Adrenal gland (tissue), 5 donors: ENCODE data around the gene ACER2.

Experiments used
- CTCF ChIP-seq, 6 experiments: fragments of 450-650 bp in 4 of 6; fragments of 200-600 bp in 2 of 6; sonication (generic) in 1 of 6; IDR thresholded peaks; 1 replicate in 5 of 6; 2 replicates in 1 of 6; pipeline versions ENCODE4 v1.5.1 to v1.8.0; 2016 to 2021; ENCODE audit warnings: antibody characterized with exemption in 6 of 6, mild to moderate bottlenecking in 2 of 6, moderate library complexity in 1 of 6
- POLR2A ChIP-seq, 2 donors: fragments of 450-650 bp; IDR thresholded peaks; one replicate each; pipeline ENCODE4 v1.6.1; 2017; ENCODE audit warnings: antibody characterized with exemption in 2 of 2, mild to moderate bottlenecking in 2 of 2, moderate library complexity in 1 of 2
- donor health status: DM: no; HTN: no; CAD: no.

- TF ChIP-seq CTCF (IDR thresholded peaks at IDR 0.05): no peak
- TF ChIP-seq POLR2A (IDR thresholded peaks at IDR 0.05): no peak
These were observed 56.9 kb downstream of the ACER2 start for GRCh38 chr9:19465586-19466279.
